Inflammatory macrophage treated with lipopolysaccharide for 1 hour (primary cell): ENCODE measurements around the gene IL13.

Source experiments
- DNase-seq, 2 donors: peaks; one replicate each; pipeline ENCODE4 v3.0.0-alpha.2; 2020 to 2022

IL13 gene

DNA sequence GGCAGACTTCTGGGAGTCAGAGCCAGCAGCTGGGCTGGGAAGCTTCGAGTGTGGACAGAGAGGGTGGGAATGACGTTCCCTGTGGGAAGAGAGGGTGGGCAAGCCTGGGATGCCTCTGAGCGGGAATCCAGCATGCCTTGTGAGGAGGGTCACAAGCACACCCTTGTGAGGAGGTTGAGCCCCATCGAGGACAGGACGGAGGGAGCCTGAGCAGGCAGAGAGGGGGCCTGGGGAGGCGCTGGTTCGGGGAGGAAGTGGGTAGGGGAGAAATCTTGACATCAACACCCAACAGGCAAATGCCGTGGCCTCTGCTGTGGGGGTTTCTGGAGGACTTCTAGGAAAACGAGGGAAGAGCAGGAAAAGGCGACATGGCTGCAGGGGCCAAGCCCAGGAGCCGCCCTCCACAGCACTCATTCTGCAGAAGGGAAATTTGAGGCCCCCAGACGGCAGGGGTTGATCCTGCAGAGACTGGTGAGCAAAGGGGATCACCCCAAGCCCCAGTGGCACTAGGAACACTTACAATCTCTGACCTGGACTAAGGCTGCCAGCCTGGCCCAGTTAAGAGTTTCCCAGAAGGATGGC, 1.1 kb upstream of the IL13 start:
- no peak for DNase-seq

DNA sequence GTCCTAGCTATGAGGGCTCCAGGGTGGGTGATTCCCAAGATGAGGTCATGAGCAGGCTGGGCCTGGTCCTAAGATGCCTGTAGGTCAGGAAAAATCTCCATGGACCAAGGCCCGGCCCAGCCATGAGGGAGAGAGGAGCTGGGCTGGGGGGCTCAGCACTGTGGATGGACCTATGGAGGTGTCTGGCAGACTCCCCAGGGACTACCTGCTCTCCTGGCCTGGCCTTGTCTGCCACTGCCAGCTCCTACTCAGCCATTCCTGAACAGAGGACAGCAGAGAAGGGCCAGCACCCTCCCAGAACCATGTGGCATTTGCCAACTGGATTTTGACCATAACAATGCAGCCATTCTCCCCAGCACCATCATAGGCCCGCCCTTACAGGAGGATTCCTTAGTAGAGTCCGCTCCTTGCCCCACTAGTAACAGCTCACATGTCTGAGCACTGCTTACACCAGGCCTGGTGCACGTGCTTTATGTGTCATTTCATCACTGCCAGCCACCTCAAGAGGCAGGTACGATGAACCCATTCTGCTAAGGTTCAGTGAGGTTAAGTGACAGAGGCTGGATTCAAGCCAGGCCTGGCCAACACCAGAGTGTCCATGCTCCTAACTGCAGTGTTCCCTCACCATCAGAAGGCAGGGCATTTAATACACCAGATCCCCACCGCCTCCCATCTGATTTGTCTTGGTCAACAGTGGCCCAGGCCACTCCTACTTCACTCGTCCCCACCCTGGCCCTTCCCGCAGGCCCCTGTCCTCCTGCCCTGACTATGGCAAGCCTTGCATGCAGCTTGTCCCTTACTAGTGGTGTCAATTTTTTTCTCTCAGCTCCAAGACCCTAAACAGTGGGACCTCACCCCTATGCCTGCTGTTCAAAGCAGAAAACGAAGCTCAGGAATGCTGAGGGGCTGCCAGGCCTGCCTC, 669 bp downstream of the IL13 start:
- DNase-seq: no peak

GRCh38 chr5:132659598-132660493, 1.9 kb downstream of the IL13 start:
- DNase-seq: peak in 1 of 2 donors; percentile 7

DNA sequence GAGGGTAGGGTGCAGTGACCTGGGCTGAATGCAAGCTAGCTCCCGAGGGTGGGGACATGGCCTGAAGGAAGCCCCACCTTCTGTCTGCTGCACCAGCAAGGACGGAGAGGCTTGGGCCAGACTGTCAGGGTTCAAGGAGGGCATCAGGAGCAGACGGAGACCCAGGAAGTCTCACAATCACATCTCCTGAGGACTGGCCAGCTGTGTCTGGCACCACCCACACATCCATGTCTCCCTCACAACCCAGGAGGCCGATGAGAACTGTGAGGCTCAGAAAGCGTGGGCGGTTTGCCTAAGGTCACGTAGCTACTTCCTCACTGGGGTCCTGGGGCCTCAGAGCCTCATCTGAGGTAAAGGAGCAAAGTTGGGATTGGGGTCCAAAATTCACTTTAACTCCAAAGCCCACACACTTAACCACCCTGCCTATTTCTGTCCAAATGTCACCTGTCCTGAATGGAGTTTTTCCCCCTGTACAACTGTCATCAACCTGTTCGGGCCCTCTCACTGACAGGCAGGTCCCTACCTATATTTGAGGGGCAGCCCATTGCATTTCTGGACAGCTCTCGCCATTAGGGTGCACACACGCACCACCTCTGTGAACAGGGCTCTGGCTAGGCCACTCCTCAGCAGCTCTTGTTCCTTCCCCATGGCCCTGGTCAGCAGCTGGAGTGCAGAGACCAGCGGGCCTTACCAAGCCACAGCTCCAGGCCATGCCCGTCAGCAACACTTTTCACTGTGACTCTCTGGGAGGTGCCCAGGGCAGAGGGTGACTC, 3.4 kb downstream of the IL13 start:
- peak; percentile 23 to 55 for DNase-seq

DNA sequence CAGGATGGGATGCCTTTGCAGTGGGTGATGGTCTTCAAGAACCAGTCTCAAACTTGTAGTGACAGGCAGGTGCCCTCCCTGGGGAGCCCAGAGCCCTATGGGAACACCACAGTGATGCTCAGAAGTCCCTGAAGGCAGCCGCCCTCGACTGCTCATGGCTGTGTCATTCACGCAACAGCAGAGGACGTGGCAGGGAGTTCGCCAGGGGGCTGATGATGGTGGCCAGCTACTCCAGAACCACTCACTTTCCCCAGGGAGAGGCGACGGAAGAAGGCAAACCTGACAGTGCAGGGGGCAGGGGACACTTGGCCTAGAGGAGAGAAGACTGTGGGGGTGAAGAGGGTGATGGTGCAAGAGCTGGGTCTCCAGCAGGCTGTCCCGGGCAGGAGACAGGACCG, 4.0 kb downstream of the IL13 start:
- DNase-seq: no peak

- DNase-seq: peak; percentile 38 to 81
Measured at GRCh38 chr5:132662925-132663770, 5.2 kb downstream of the IL13 start.

DNA sequence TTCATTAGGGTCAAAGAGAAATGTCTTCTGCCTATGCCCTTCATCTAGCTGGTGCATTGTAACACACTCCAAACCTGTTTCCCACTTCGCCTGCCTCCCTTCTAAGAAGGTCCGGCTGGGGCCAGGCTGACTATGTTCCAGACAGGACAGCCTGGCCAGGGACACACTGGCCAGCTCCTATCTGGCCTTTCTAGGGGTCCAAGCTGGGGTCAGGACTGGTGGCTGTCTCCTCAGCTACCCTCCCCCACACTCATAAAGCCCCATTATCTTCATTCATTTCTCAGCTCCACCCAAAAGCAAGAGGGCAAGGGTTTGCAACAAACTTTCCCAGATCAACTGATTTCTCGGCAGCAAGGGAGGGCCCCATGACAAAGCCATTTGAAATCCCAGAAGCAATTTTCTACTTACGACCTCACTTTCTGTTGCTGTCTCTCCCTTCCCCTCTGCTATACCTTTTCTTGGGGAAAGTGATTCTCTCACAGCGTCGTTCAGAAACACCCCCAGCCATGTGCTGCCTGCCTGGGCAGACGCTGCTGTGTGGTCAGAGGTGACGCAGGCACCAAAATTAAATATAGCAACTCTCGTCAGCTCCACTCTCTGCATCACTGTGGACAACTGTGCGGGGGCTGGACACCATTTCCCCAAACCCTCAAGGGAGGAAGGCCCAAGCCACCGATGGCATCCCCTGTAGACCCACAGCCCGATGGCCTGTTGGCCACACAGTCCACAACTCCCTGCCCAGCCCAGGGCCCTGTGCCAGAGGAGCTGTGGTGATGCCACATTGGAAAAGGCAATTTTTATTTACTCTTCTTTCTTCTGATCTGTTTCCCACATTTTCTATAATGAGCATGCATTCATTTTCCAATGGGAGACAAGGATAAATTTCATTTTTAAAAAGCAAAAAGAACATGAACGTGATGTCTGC, 6.1 kb downstream of the IL13 start:
- peak in 1 of 2 donors; percentile 18 for DNase-seq

DNA sequence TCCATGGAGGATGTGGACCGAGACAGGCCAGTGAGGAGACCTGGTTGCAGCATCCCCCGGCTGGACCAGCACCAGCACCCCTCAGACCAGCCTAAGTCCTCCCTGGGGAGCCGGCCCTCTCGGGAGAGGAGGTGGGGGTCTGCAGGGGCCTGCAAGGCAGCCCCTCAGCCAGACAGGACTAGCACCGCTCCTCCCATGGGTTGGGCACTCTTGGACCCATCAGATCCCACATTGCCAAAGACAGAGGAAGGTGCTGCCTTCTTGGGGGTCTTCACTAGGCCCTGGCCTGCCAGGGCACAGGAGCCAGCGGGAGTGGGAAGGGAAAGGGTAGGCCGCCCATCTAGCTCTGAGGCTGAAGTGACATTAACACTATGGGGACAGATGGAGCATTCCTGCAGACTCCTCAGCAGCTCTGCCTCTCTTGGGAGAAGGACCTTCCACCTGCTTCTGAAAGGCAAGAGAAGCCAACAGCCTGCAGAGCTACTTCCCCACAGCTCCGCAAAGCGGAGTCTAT, 6.8 kb downstream of the IL13 start:
- no peak for DNase-seq

DNA sequence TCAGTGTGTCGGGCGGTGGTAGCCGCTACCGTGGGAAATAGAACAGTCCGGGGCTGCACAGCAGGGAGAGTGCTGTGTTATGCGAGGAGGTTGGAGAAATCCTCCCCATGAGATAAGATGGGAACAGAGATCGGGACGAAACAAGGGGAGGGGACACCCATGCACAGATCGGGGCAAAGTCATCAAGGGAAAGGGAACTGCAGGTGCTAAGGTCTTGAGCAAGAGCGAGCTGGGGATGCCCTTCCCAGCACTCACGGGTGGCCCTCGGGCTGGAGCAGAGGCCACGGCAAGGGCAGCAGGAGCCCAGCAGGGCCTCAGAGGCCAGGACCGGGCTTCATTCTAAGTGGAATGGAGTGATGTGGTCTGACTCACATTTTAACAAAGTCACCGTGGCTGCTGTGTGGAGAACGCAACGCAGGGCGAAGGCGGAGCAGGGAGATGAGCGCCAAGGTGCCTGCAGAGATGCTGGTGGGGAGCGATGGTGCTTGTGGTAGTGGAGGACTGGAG, 7.7 kb downstream of the IL13 start:
- DNase-seq: no peak

- DNase-seq: no peak
Measured at GRCh38 chr5:132666310-132667123, 8.5 kb downstream of the IL13 start.

- DNase-seq: no peak
Measured at GRCh38 chr5:132667309-132667708, 9.3 kb downstream of the IL13 start.

- no peak for DNase-seq
Measured at GRCh38 chr5:132667761-132668705, 10.1 kb downstream of the IL13 start.

DNA sequence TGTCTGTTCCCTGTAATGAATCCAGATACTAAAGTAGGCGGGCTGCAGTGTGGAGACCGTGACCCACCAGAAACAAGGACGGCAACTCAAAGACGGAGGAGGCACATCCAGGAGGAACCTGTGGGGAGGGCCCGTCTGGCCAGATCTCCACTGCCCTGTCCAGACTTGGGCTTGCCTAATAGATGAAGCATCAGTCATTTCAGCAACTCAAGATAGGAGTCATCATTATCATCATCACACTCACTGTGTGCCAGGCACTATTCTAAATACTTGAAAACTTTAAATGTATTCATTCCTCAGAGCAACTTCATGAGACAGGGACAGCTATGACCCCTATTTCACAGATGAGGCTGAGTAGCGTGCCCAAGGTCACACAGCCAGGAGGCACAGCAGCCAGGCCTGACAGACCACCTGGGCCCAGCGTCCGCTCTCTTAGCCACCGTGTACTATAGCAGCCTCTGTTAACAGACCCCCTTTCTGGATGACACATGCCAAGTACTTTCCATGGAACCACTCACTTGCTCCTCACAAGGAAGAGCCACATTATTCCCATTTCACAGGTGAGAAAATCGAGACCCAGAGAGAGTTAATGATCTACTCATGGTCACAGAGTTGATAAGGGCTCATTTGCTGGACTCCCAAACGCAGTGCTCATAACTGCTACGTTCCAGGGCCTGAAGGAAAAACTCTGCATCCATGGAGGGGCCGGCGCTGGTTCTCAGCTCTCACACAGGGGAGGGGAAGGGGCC, 10.9 kb downstream of the IL13 start:
- no peak for DNase-seq

GRCh38 chr5:132669455-132669820, 11.5 kb downstream of the IL13 start:
- DNase-seq: no peak

DNA sequence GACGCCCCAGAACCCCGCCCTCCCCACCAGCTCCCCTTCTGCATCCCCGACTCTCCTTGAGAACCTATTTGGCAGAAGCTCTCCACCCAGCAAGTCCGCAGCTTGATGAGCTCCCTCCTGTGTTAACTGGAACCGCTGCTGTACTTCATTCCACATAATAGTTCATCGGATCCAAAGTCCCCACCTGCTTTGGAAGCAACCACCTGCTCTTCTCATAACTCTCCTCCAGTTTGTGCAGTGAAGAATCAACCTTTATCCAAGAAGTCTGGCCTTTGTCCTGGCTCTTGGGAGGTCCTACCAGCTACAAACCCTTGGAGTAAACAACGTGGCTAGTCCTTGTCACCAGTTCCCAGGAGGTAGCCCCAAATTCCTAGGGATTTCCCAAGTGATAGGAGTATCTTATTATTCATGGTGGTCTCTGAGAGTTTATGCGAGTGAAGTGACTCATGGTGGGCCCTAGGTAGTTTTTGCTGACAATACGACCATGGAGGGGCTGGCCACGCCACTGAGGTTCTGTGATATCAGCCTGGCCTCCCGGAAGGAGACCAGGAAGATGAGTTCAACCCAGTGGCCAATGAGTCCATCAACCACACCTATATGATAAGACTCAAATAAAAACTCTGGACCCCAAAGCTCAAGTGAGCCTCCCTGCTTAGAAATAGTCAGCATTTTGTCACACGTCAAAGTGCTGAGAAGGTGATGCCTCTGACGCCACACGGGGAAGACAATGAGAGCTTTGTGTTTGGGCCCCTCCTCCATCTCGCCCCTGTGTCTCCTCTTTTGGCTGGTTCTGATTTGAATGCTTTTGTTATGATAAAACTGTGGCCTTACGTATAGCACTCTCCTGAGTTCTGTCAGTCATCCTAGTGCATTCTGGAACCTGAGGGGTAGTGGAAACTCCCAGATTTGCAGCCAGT, 12.3 kb downstream of the IL13 start:
- DNase-seq: no peak

- no peak for DNase-seq
Measured at GRCh38 chr5:132671000-132671399, 13.0 kb downstream of the IL13 start.
